ENCODE results near the gene AGPAT4.

The AGPAT4 gene

GRCh38 chr6:161281092-161281491 lies 7.2 kb upstream of the AGPAT4 start:
- no peak overlapping the region for H3K4me2 ChIP-seq (ENCODE audit: low read length)
- H3K27ac ChIP-seq (ENCODE audit: low read depth, low read length, poor library complexity, severe bottlenecking): no peak overlapping the region
- no peak overlapping the region for H3K9ac ChIP-seq (ENCODE audit: low read length)
- H3K27me3 ChIP-seq (ENCODE audit: insufficient read depth, low read length): no peaks in the 10 kb centered on the region
- H2AFZ ChIP-seq (ENCODE audit: low read length): no peak overlapping the region
- TF ChIP-seq EZH2 (IDR thresholded peaks at IDR 0.05; ENCODE audit: borderline replicate concordance, low read length) (no peak), CTCF (IDR thresholded peaks at IDR 0.05; ENCODE audit: low read length) (no peak)
- H3K9me2 ChIP-seq (ENCODE audit: low read depth, low read length): no peaks in the 10 kb centered on the region
- H4K20me1 ChIP-seq (ENCODE audit: insufficient read depth, low read length): no peaks in the 10 kb centered on the region
- H3K79me2 ChIP-seq (ENCODE audit: insufficient read depth, low read length): no peaks in the 10 kb centered on the region
- H3K4me3 ChIP-seq (ENCODE audit: low read depth, low read length, poor library complexity, severe bottlenecking): no peak overlapping the region
- H3K9me3 ChIP-seq (ENCODE audit: low read length): no peaks in the 10 kb centered on the region
- H3K4me1 ChIP-seq (ENCODE audit: insufficient read depth, low read length, severe bottlenecking): no peaks in the 10 kb centered on the region
- no peaks in the 10 kb centered on the region for H3F3A ChIP-seq (ENCODE audit: insufficient read depth, low read length)
- H3K36me3 ChIP-seq (ENCODE audit: insufficient read depth, low read length): no peaks in the 10 kb centered on the region

GRCh38 chr6:161279677-161280415 lies 6.0 kb upstream of the AGPAT4 start:
- H3K9ac ChIP-seq (ENCODE audit: low read length): no peak overlapping the region
- H3K79me2 ChIP-seq (ENCODE audit: insufficient read depth, low read length): no peaks in the 10 kb centered on the region
- no peaks in the 10 kb centered on the region for H3K36me3 ChIP-seq (ENCODE audit: insufficient read depth, low read length)
- no peak overlapping the region for H2AFZ ChIP-seq (ENCODE audit: low read length)
- H3K9me3 ChIP-seq (ENCODE audit: low read length): no peaks in the 10 kb centered on the region
- no peaks in the 10 kb centered on the region for H3F3A ChIP-seq (ENCODE audit: insufficient read depth, low read length)
- no peaks in the 10 kb centered on the region for H3K27me3 ChIP-seq (ENCODE audit: insufficient read depth, low read length)
- H3K27ac ChIP-seq (ENCODE audit: low read depth, low read length, poor library complexity, severe bottlenecking): no peak overlapping the region
- TF ChIP-seq EZH2 (IDR thresholded peaks at IDR 0.05; ENCODE audit: borderline replicate concordance, low read length) (no peak), CTCF (IDR thresholded peaks at IDR 0.05; ENCODE audit: low read length) (no peak)
- no peak overlapping the region for H3K4me3 ChIP-seq (ENCODE audit: low read depth, low read length, poor library complexity, severe bottlenecking)
- no peaks in the 10 kb centered on the region for H3K9me2 ChIP-seq (ENCODE audit: low read depth, low read length)
- H3K4me1 ChIP-seq (ENCODE audit: insufficient read depth, low read length, severe bottlenecking): no peaks in the 10 kb centered on the region
- H4K20me1 ChIP-seq (ENCODE audit: insufficient read depth, low read length): no peaks in the 10 kb centered on the region
- no peak overlapping the region for H3K4me2 ChIP-seq (ENCODE audit: low read length)

- H3K4me1 ChIP-seq (ENCODE audit: insufficient read depth, low read length, severe bottlenecking): no peaks in the 10 kb centered on the region
- no peak overlapping the region for H3K4me3 ChIP-seq (ENCODE audit: low read depth, low read length, poor library complexity, severe bottlenecking)
- H3K36me3 ChIP-seq (ENCODE audit: insufficient read depth, low read length): no peaks in the 10 kb centered on the region
- H3K9ac ChIP-seq (ENCODE audit: low read length): no peak overlapping the region
- no peaks in the 10 kb centered on the region for H3K27me3 ChIP-seq (ENCODE audit: insufficient read depth, low read length)
- no peak overlapping the region for H3K4me2 ChIP-seq (ENCODE audit: low read length)
- no peaks in the 10 kb centered on the region for H4K20me1 ChIP-seq (ENCODE audit: insufficient read depth, low read length)
- H3F3A ChIP-seq (ENCODE audit: insufficient read depth, low read length): no peaks in the 10 kb centered on the region
- H3K9me2 ChIP-seq (ENCODE audit: low read depth, low read length): no peaks in the 10 kb centered on the region
- no peak overlapping the region for H3K27ac ChIP-seq (ENCODE audit: low read depth, low read length, poor library complexity, severe bottlenecking)
- TF ChIP-seq CTCF (IDR thresholded peaks at IDR 0.05; ENCODE audit: low read length) (no peak), EZH2 (IDR thresholded peaks at IDR 0.05; ENCODE audit: borderline replicate concordance, low read length) (no peak)
- no peaks in the 10 kb centered on the region for H3K9me3 ChIP-seq (ENCODE audit: low read length)
- no peaks in the 10 kb centered on the region for H3K79me2 ChIP-seq (ENCODE audit: insufficient read depth, low read length)
- H2AFZ ChIP-seq (ENCODE audit: low read length): no peak overlapping the region
Measured at GRCh38 chr6:161276605-161277155, 2.8 kb upstream of the AGPAT4 start.

Measured in OCI-LY1 (cell line).